ENCODE measurements around the gene WBP4. TPM values are rescaled to one million over a fixed set of nuclear protein-coding genes. Genes with fewer than 3 reads are reported as not detected.

Gene WBP4
- total RNA-seq, 1 donor from 2014 or later: 9.4 TPM

- DNase-seq (ENCODE audit: low spot score in 2 of 2, unreplicated experiment in 2 of 2): no peak
- Mint-ChIP-seq H3K4me1 (peaks cover 10% of the 10 kb centered on the region), H3K4me3 (no peak overlapping the region), H3K27me3 (ENCODE audit: low read depth) (no peaks in the 10 kb centered on the region), H3K9me3 (peaks cover 40% of the 10 kb centered on the region), H3K36me3 (peaks cover 48% of the 10 kb centered on the region), H3K27ac (no peak overlapping the region)
- no peak for TF ChIP-seq CTCF (IDR thresholded peaks at IDR 0.05; ENCODE audit: unreplicated experiment)
Measured at GRCh38 chr13:41049480-41050440, 11.5 kb upstream of the WBP4 start.

GRCh38 chr13:41052441-41052840, 8.9 kb upstream of the WBP4 start:
- no peak for DNase-seq (ENCODE audit: low spot score in 2 of 2, unreplicated experiment in 2 of 2)
- H3K9me3 Mint-ChIP-seq: peaks cover 14% of the 10 kb centered on the region
- no peaks in the 10 kb centered on the region for H3K27me3 Mint-ChIP-seq (ENCODE audit: low read depth)
- H3K27ac Mint-ChIP-seq: no peak overlapping the region
- no peak overlapping the region for H3K4me3 Mint-ChIP-seq
- TF ChIP-seq CTCF (IDR thresholded peaks at IDR 0.05; ENCODE audit: unreplicated experiment): no peak
- H3K36me3 Mint-ChIP-seq: peaks cover 25% of the 10 kb centered on the region
- H3K4me1 Mint-ChIP-seq: peaks cover 30% of the 10 kb centered on the region

GRCh38 chr13:41053384-41053826, 7.9 kb upstream of the WBP4 start:
- DNase-seq (ENCODE audit: low spot score in 2 of 2, unreplicated experiment in 2 of 2): no peak
- H3K27me3 Mint-ChIP-seq (ENCODE audit: low read depth): no peaks in the 10 kb centered on the region
- H3K4me1 Mint-ChIP-seq: peaks cover 38% of the 10 kb centered on the region
- H3K36me3 Mint-ChIP-seq: peaks cover 17% of the 10 kb centered on the region
- H3K9me3 Mint-ChIP-seq: peaks cover 14% of the 10 kb centered on the region
- no peak overlapping the region for H3K4me3 Mint-ChIP-seq
- peak overlapping the region; percentile 62 for H3K27ac Mint-ChIP-seq
- TF ChIP-seq CTCF (IDR thresholded peaks at IDR 0.05; ENCODE audit: unreplicated experiment): no peak

GRCh38 chr13:41054212-41054877, 7.0 kb upstream of the WBP4 start:
- peak; percentile 66 for TF ChIP-seq CTCF (IDR thresholded peaks at IDR 0.05; ENCODE audit: unreplicated experiment)
- H3K4me3 Mint-ChIP-seq: no peak overlapping the region
- peaks cover 9% of the 10 kb centered on the region for H3K36me3 Mint-ChIP-seq
- H3K9me3 Mint-ChIP-seq: peaks cover 5% of the 10 kb centered on the region
- DNase-seq (ENCODE audit: low spot score in 2 of 2, unreplicated experiment in 2 of 2): no peak
- H3K4me1 Mint-ChIP-seq: peaks cover 48% of the 10 kb centered on the region
- H3K27ac Mint-ChIP-seq: peak overlapping the region; percentile 62
- no peaks in the 10 kb centered on the region for H3K27me3 Mint-ChIP-seq (ENCODE audit: low read depth)

- H3K4me3 Mint-ChIP-seq: no peak overlapping the region
- peaks cover 52% of the 10 kb centered on the region for H3K4me1 Mint-ChIP-seq
- H3K27ac Mint-ChIP-seq: peak overlapping the region; percentile 62
Measured at GRCh38 chr13:41054919-41055619, 6.2 kb upstream of the WBP4 start.

More at GRCh38 chr13:41054919-41055619, 6.2 kb upstream of the WBP4 start:
- H3K27me3 Mint-ChIP-seq (ENCODE audit: low read depth): no peaks in the 10 kb centered on the region
- DNase-seq (ENCODE audit: low spot score in 2 of 2, unreplicated experiment in 2 of 2): no peak
- H3K36me3 Mint-ChIP-seq: peaks cover 4% of the 10 kb centered on the region
- no peak for TF ChIP-seq CTCF (IDR thresholded peaks at IDR 0.05; ENCODE audit: unreplicated experiment)
- no peaks in the 10 kb centered on the region for H3K9me3 Mint-ChIP-seq
